Activated naive CD4-positive, alpha-beta T cell treated with anti-CD3 and anti-CD28 coated beads, Interleukin-2, amount 50 U/mL, for 72 hours (primary cell): ENCODE results near the gene MKRN3. TPM values are rescaled to one million over a fixed set of nuclear protein-coding genes. Genes with fewer than 3 reads are reported as not detected.

Experiments
- total RNA-seq, 2 donors: library from RNA; stranded (reverse); gene quantifications; one replicate each; pipeline ENCODE4 v1.2.3, GENCODE V29; 2022

Gene MKRN3
- total RNA-seq, 2 donors from 2014 or later: 0.46 to 0.80 TPM

Other genes with a start within 250 kb of the MKRN3 start
- not detected for gene GOLGA6L26, start 231.5 kb upstream of the MKRN3 start, total RNA-seq
- gene GOLGA8S, start 210.9 kb upstream of the MKRN3 start, total RNA-seq: under 1 TPM; 0.23 to 0.25 TPM
- not detected for gene GOLGA6L2, start 118.4 kb upstream of the MKRN3 start, total RNA-seq
- gene MAGEL2, start 82.2 kb downstream of the MKRN3 start, total RNA-seq: not detected
- gene NDN, start 121.6 kb downstream of the MKRN3 start, total RNA-seq: 1 to 10 TPM in 1 of 2 donors, under 1 TPM in 1; 0.27 to 1.6 TPM